Measurements from ENCODE around the gene RAB3IL1.
A peak's percentile ranks its signal among the peaks of the same experiment; 100 is the strongest.
"Not testable (repeated sequence)": the region's sequence is repeated elsewhere in the genome, so short reads cannot be mapped to it uniquely, and the experiment has no call there.

The RAB3IL1 gene

DNA sequence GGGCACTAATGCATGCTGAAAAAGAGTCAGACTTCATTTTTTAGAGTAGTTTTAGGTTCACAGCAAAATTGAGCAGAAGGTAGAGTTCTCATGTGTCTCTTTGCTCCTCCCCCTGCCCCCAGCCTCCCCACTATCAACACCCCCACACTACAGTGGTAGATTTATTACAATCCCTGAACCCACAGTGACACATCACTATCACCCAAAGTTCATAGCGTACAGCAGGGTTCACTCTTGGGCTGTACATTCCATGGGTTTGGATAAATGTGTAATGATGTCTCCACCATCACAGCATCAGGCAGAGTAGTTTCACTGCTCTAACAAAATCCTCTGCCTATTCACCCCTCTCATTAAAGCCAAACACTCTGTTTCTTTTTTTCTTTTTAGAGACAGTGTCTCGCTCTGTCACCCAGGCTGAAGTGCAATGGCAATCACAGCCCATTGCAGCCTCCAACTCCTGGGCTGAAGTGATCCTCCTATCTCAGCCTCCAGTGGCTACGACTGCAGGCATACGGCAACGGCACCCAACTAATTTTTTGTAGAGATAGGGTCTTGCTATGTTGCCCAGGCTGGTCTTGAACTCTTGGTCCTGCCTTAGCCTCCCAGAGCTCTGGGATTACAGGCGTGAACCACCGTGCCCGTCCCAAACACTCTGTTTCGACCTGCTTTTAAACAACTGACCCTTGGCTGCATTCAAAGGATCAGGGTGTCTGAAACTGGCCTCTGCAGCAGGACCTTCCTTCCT, 36.9 kb upstream of the RAB3IL1 start:
- H3K27ac ChIP-seq, result peak overlapping the region; percentile 40
- no peak for DNase-seq (ENCODE audit: low read depth, low spot score)

GRCh38 chr11:61953632-61954031, 36.3 kb upstream of the RAB3IL1 start:
- DNase-seq (ENCODE audit: low read depth, low spot score), result not testable (repeated sequence)

DNA sequence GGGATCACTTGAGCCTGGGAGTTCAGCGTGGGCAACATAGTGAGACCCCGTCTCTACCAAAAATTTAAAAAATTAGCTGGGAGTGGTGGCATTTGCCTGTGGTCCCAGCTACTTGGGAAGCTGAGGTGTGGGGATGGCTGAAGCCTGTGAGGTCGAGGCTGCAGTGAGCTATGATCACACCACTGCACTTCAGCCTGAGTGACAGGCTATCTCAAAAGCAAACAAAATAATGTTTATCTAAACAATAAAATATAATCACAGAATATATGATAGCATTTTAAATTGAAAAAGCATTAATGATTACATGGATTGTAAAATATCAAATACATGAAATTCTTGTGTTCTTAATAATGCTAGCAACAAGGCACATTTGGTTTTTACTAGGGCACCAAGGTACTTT, 35.5 kb upstream of the RAB3IL1 start:
- H3K27ac ChIP-seq, result no peak overlapping the region
- DNase-seq (ENCODE audit: low read depth, low spot score), result no peak

More at GRCh38 chr11:61953632-61954031, 36.3 kb upstream of the RAB3IL1 start:
- H3K27ac ChIP-seq, result not testable (repeated sequence)

DNA sequence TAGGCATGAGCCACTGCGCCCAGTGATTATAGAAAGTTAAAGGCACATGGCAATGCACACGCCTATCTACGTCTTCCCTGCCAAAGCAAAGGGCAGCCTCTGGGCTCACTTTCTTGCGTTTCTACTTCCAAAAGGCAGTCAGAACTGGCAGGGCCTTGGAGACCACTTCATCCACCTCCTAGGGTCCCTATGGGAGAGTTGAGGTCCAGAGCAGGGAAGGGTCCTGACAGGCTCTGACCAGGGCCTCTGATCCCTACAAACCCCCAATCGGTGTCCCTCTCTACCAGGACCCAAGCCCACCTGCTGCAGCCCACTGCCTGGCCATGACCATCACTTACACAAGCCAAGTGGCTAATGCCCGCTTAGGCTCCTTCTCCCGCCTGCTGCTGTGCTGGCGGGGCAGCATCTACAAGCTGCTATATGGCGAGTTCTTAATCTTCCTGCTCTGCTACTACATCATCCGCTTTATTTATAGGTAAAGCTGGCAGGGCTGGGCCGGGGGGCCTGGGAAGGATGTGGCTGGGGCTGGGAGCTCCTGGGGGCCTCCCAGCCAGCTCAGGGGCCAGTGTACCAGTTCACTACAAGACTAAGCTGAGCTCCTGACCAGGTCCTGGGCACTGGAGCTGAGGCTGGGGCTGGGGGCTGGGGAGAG, 34.2 kb upstream of the RAB3IL1 start:
- DNase-seq (ENCODE audit: low read depth, low spot score), result no peak
- H3K27ac ChIP-seq, result no peak overlapping the region

DNA sequence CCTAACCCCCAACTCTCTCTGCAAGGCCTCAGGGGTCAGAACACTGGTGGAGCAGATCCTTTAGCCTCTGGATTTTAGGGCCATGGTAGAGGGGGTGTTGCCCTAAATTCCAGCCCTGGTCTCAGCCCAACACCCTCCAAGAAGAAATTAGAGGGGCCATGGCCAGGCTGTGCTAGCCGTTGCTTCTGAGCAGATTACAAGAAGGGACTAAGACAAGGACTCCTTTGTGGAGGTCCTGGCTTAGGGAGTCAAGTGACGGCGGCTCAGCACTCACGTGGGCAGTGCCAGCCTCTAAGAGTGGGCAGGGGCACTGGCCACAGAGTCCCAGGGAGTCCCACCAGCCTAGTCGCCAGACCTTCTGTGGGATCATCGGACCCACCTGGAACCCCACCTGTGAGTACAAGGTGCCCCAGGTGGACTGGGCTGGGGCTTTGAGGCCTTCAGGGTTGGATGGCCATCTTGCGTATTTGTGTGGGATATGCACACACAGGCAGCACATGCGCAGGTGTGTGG, 32.7 kb upstream of the RAB3IL1 start, which contains the start of gene BEST1:
TSS of gene BEST1 (plus strand) at position 317 of the 513 bp plus-strand sequence. CDS start 1,456 bp downstream, outside the sequence.
- H3K27ac ChIP-seq, result peak within 1 kb of the TSS; percentile 49
- DNase-seq (ENCODE audit: low read depth, low spot score), result no peak

DNA sequence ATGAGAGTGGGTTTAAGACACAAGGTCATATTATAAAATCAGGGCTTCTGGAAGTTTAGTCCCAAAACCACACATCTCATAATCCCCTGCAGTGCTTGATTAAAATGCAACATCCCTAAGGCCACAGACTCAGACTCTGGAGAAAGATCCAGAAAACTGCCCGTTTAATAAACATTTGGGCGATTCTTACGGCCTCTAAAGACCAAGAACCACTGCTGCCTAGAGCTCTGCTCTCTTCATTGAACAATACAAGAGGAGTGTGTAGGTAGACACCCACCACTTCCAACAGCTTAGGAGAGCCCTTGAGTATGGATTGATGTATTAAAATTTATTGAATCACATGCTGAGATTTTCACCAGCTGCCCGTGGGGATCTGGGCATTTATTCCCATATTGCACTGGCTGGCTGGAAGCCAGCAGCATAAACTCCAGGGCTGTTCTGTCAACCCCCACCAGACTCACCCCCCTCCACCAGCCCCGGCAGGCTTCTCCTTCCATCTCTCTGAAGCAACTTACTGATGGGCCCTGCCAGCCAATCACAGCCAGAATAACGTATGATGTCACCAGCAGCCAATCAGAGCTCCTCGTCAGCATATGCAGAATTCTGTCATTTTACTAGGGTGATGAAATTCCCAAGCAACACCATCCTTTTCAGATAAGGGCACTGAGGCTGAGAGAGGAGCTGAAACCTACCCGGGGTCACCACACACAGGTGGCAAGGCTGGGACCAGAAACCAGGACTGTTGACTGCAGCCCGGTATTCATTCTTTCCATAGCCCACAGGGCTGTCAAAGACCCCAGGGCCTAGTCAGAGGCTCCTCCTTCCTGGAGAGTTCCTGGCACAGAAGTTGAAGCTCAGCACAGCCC, 32.0 kb upstream of the RAB3IL1 start:
- H3K27ac ChIP-seq, result peak overlapping the region; percentile 49
- DNase-seq (ENCODE audit: low read depth, low spot score), result no peak

- DNase-seq (ENCODE audit: low read depth, low spot score), result no peak
- no peak overlapping the region for H3K27ac ChIP-seq
These were observed 31.1 kb upstream of the RAB3IL1 start for GRCh38 chr11:61948505-61948904.

DNA sequence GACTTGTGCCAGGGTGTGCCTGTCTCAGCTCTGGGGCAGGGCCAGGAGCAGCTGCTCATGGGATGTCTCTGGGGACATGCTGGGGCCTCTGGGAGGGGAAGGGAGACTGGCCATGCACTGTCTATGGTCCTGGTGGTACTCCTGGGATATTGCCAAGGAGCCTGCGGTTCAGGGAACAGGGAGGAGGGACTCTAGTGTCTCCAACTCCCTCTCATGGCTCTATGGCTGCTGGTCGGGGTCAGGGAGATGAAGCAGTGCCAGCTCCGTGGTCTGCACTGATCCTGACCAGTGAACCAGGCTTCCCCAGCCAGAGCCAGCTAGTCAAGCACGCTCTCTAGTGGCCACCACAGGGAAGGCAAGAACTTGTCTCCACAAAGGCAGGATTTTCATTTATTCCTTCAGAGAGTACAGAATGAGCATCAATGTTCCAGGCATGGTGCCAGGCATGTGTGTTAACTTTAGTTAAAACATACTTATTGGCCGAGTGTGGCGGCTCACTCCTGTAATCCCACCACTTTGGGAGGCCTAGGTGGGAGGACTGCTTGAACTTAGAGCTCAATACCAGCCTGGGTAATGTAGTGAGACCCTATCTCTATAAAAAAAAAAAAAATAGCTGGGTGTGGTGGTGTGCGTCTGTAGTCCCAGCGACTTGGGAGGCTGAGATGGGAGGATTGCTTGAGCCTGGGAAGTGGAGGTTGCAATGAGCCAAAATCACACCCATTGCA, 30.3 kb upstream of the RAB3IL1 start:
- DNase-seq (ENCODE audit: low read depth, low spot score), result no peak
- H3K27ac ChIP-seq, result no peak overlapping the region

DNA sequence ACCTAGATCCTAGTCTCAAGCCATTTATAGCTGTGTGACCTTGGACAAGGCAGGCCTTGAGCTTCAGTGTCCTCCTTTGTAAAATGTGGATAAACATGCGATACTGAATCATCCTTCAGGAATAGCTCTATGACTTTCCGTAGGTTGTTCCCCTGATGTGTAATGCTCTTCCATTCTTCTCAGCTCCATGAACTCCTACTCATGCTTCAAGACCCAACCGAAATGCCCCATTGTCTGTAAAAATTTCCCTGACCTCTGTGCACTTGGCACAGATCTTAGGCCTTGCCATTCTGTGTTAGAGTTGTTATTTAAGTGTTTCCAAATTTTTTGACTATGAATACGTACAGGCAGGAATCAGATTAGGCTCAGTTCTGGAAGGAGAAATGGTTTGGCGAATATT, 29.5 kb upstream of the RAB3IL1 start:
- DNase-seq (ENCODE audit: low read depth, low spot score), result no peak
- no peak overlapping the region for H3K27ac ChIP-seq

- H3K27ac ChIP-seq, result no peak overlapping the region
- no peak for DNase-seq (ENCODE audit: low read depth, low spot score)
These were observed 27.8 kb upstream of the RAB3IL1 start for GRCh38 chr11:61945191-61945590.

- no peak overlapping the region for H3K27ac ChIP-seq
- no peak for DNase-seq (ENCODE audit: low read depth, low spot score)
These were observed 23.1 kb upstream of the RAB3IL1 start for GRCh38 chr11:61940466-61940865.

- no peak for DNase-seq (ENCODE audit: low read depth, low spot score)
- H3K27ac ChIP-seq, result no peak overlapping the region
These were observed 18.5 kb upstream of the RAB3IL1 start for GRCh38 chr11:61935861-61936260.

- DNase-seq (ENCODE audit: low read depth, low spot score), result no peak
- H3K27ac ChIP-seq, result no peak overlapping the region
These were observed 13.6 kb upstream of the RAB3IL1 start for GRCh38 chr11:61930933-61931332.

DNA sequence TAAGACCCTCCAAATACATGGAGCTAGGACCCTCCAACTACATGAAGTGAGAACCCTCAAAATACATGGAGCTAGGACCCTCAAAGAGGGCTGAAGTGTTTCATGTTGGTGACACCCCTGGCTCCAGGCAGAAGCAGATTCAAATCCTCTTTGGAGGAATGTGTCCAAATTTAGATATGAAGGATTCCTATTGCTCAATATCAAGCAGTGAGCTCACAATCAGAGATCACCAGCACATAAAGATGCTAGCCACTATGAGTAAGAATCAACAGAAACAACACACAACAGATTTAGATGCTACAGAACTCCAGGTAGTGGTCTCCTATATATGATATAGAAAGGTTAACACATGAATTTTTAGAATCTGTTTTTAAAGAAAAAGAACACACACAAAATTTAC, 11.2 kb upstream of the RAB3IL1 start:
- no peak for DNase-seq (ENCODE audit: low read depth, low spot score)
- H3K27ac ChIP-seq, result no peak overlapping the region

GRCh38 chr11:61927501-61927900, 10.1 kb upstream of the RAB3IL1 start:
- DNase-seq (ENCODE audit: low read depth, low spot score), result no peak
- H3K27ac ChIP-seq, result no peak overlapping the region

GRCh38 chr11:61926235-61926634, 8.9 kb upstream of the RAB3IL1 start:
- no peak overlapping the region for H3K27ac ChIP-seq
- no peak for DNase-seq (ENCODE audit: low read depth, low spot score)

- H3K27ac ChIP-seq, result no peak overlapping the region
- no peak for DNase-seq (ENCODE audit: low read depth, low spot score)
These were observed 8.4 kb upstream of the RAB3IL1 start for GRCh38 chr11:61925736-61926135.

DNA sequence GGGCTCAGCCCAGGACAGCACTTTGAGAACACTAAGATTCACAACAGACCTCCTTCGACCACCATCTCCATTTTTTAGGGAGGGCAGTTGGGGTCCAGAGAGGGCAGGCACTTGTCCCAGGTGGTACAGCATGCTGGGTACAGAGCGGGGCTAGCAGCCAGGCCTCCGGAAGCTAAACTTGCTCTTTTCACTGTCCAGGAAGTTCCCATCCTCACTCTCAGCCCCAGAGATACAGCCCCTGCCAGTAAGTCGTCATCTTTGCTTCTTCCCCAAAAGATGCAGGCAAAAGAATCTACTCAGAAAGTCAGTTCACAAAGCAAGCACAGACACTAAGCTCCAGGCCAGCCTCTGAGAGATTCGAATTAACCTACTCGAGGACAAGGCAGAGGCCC, 6.7 kb upstream of the RAB3IL1 start:
- no peak overlapping the region for H3K27ac ChIP-seq
- no peak for DNase-seq (ENCODE audit: low read depth, low spot score)

GRCh38 chr11:61923166-61924063, 6.0 kb upstream of the RAB3IL1 start:
- DNase-seq (ENCODE audit: low read depth, low spot score), result no peak
- H3K27ac ChIP-seq, result no peak overlapping the region

All from epithelial cell of prostate (primary cell).